Liver (tissue), 9 donors: ENCODE results near the gene RTN4RL1. TPM values are rescaled to one million over a fixed set of nuclear protein-coding genes. Genes with fewer than 3 reads are reported as not detected.

Experiments
- DNase-seq: peaks from one replicate; pipeline ENCODE4 v3.0.0-alpha.2; 2017; ENCODE audit warnings: low spot score
- H3K27ac ChIP-seq, 2 donors: one replicate each; pipeline ENCODE4 v1.7.0; 2013; ENCODE audit warnings: inconsistent platforms in 2 of 2, low read length in 2 of 2, control low read depth in 1 of 2, low read depth in 1 of 2, mild to moderate bottlenecking in 1 of 2
- H3K27me3 ChIP-seq, 4 donors: one replicate each; pipeline versions ENCODE4 v1.6.1 to v1.7.0; 2013; ENCODE audit warnings: low read length in 3 of 4, inconsistent platforms in 1 of 4, mild to moderate bottlenecking in 1 of 4, moderate library complexity in 1 of 4; ENCODE audit not compliant: control insufficient read depth in 4 of 4, insufficient read depth in 4 of 4
- H3K36me3 ChIP-seq, 4 donors: one replicate each; pipeline versions ENCODE4 v1.6.1 to v1.7.0; 2013; ENCODE audit warnings: low read length in 3 of 4, mild to moderate bottlenecking in 3 of 4, low read depth in 1 of 4, moderate library complexity in 1 of 4; ENCODE audit not compliant: control insufficient read depth in 4 of 4, insufficient read depth in 3 of 4
- H3K4me1 ChIP-seq, 4 donors: one replicate each; pipeline versions ENCODE4 v1.6.1 to v1.7.0; 2013; ENCODE audit warnings: low read length in 3 of 4, mild to moderate bottlenecking in 3 of 4, moderate library complexity in 1 of 4; ENCODE audit not compliant: control insufficient read depth in 4 of 4, insufficient read depth in 4 of 4
- H3K4me3 ChIP-seq, 3 donors: one replicate each; pipeline versions ENCODE4 v1.6.1 to v1.7.0; 2013; ENCODE audit warnings: low read length in 3 of 3, control low read depth in 1 of 3, low read depth in 1 of 3, mild to moderate bottlenecking in 1 of 3
- H3K9ac ChIP-seq, 2 donors: one replicate each; pipeline ENCODE4 v1.7.0; 2013; ENCODE audit warnings: low read length in 2 of 2, mild to moderate bottlenecking in 2 of 2, moderate library complexity in 2 of 2, control low read depth in 1 of 2, low read depth in 1 of 2
- H3K9me3 ChIP-seq, 4 donors: one replicate each; pipeline versions ENCODE4 v1.6.1 to v1.7.0; 2013; ENCODE audit warnings: low read length in 3 of 4; ENCODE audit not compliant: control insufficient read depth in 4 of 4
- EGR1 ChIP-seq, 2 donors: IDR thresholded peaks; 2 replicates each; pipeline ENCODE4 v1.6.1; 2016 to 2018; ENCODE audit warnings: antibody characterized with exemption in 2 of 2, low read depth in 2 of 2
- FOXA1 ChIP-seq: IDR thresholded peaks from 2 replicates; pipeline ENCODE4 v1.6.1; 2016; ENCODE audit warnings: antibody characterized with exemption
- FOXA2 ChIP-seq: IDR thresholded peaks from 2 replicates; pipeline ENCODE4 v1.6.1; 2016; ENCODE audit warnings: antibody characterized with exemption
- GABPA ChIP-seq, 2 donors: IDR thresholded peaks in 1 of 2; conservative IDR thresholded peaks in 1 of 2; 2 replicates each; pipeline ENCODE4 v1.6.1; 2016; ENCODE audit warnings: antibody characterized with exemption in 2 of 2, mild to moderate bottlenecking in 1 of 2, moderate library complexity in 1 of 2
- HNF4A ChIP-seq, 2 donors: conservative IDR thresholded peaks; 2 replicates each; pipeline ENCODE4 v1.6.1; 2016; ENCODE audit warnings: antibody characterized with exemption in 2 of 2, mild to moderate bottlenecking in 2 of 2
- HNF4G ChIP-seq: IDR thresholded peaks from 2 replicates; pipeline ENCODE4 v1.6.1; 2016; ENCODE audit warnings: antibody characterized with exemption
- JUND ChIP-seq, 2 donors: IDR thresholded peaks; 2 replicates each; pipeline ENCODE4 v1.6.1; 2016; ENCODE audit warnings: antibody characterized with exemption in 2 of 2
- NR2F2 ChIP-seq: IDR thresholded peaks from 2 replicates; pipeline ENCODE4 v1.6.1; 2016; ENCODE audit warnings: antibody characterized with exemption
- RAD21 ChIP-seq, 2 donors: IDR thresholded peaks; 2 replicates each; pipeline ENCODE4 v1.6.1; 2016; ENCODE audit warnings: antibody characterized with exemption in 2 of 2, mild to moderate bottlenecking in 2 of 2
- RXRA ChIP-seq, 2 donors: IDR thresholded peaks; 2 replicates each; pipeline ENCODE4 v1.6.1; 2017 to 2018; ENCODE audit warnings: antibody characterized with exemption in 2 of 2, mild to moderate bottlenecking in 1 of 2
- SP1 ChIP-seq: IDR thresholded peaks from 2 replicates; pipeline ENCODE4 v1.6.1; 2018; ENCODE audit warnings: antibody characterized with exemption, mild to moderate bottlenecking
- YY1 ChIP-seq: IDR thresholded peaks from 2 replicates; pipeline ENCODE4 v1.6.1; 2016; ENCODE audit warnings: antibody characterized with exemption, mild to moderate bottlenecking
- WGBS: extraction: QIAGEN DNeasy Blood & Tissue Kit; methylation state at CpG from one replicate; pipeline ENCODE4 v1.1.7; 2013; 5-methylcytosine and 5-hydroxymethylcytosine counted together
- polyA plus RNA-seq, 2 donors: library from polyadenylated mRNA; stranded (reverse) in 1 of 2; unstranded in 1 of 2; fragments of 200-250 nt in 1 of 2; fragments of >200 nt in 1 of 2; fragmentation: Nextera tagmentation in 1 of 2; extraction: Ambion mirVana in 1 of 2; gene quantifications; one replicate each; pipeline versions ENCODE4 v1.2.1 to v1.2.3, GENCODE V29; 2013 to 2015
- total RNA-seq, 2 donors: library from RNA; depleted of rRNA; stranded (reverse); fragments of >200 nt; gene quantifications; one replicate each; pipeline ENCODE4 v1.2.3, GENCODE V29; 2014
- TF ChIP-seq, protein P1 (sequence below): IDR thresholded peaks from 2 replicates; pipeline ENCODE4 v1.6.1; 2016; ENCODE audit warnings: antibody characterized with exemption
- TF ChIP-seq, protein P2 (sequence below): fragments of 150-350 bp; IDR thresholded peaks from 2 replicates; pipeline ENCODE4 v1.5.1; 2017; ENCODE audit warnings: improper control_type of control experiment, low read depth, low read length; ENCODE audit not compliant: missing input control
- TF ChIP-seq, protein P3 (sequence below): IDR thresholded peaks from 2 replicates; pipeline ENCODE4 v1.6.1; 2016; ENCODE audit warnings: antibody characterized with exemption, mild to moderate bottlenecking
- donor health status: healthy.
- donor health status: healthy.
- donor health status: healthy.
- donor health status: healthy.
- donor health status: healthy.

Gene RTN4RL1
- total and polyA plus RNA-seq, 4 donors: 0.04 to 5.4 (median 1.2) TPM

DNA sequence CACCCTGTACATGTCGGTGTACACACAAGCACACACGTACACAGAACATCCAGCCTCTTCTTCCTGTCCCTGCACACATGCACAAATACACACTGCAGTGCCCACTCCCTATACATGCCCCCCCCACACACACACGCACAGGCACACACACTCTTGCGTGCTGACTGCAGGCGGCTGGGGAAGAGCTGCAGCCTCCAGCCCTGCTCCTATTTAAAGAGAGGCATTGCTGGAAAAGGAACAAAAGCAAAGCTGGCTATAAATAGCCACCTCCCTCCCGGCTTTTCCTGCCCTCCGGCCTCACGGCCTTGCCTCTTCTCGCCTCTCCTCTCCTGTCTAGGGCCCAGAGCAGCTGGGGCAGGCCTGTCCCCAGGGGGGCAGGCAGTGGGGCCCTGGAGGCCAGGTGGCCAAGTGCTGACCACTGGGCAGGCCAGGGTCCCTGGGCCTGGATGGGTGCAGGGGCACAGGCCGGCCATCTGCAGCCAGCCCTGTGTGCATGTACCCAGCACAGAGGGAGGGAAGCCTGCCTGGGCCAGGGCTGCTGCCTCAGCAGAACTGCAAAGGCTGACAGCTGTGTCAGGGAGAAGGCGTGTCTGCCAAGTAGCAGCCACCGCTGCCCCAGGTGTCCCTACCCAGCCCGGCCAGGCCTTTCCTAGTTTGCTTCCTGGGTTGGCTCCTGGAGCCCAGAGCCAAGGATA is 25.4 kb downstream of the RTN4RL1 start:
- Histone ChIP-seq H3K27me3 (no peaks in the 10 kb centered on the region), H3K4me1 (peaks cover 34 to 86% (median 68%) of the 10 kb centered on the region in 4 donors)
- 13% methylated on average over 13 of the region's 13 CpGs for WGBS

DNA sequence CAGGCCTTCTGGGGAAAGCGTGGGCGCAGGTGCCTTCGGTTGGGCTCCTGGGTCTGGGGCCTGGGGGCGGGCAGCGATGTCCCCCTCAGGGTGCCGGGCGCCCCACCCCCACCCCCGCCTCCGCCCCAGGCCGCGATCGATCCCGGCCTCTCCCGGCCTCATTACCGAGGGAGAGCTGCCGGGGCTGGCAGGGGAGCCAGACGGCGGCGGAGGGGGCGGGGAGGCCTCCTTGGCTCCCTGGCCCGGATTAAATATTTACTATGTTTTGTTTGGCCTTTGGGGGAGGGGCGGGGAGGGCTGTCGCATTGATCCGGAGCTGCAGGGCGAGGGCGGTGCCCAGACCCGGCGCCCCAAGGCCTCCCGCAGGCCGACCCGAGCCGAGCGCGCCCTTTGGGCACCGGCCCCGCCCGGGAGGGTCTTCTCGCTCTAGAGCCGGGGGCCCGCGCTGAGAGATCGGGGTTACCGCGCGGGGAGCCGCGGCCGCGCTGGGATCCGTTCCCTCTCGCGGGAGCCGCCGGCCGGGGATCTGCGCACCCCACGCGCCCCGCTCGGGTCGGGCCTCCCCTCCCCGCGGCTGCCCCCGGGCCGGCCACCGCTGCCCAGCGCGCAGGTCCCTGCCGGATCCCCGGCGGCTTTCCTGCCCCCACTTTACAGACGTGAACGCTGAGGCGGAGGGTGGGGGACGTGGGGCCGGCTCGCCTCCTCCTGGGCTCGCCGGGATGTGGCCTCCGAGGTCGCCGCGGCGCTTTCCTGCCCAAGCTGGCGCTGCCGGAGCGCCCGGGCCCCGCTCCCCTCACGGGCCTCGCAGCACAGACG is 27.0 kb downstream of the RTN4RL1 start:
- DNase-seq: peak; percentile 78
- Histone ChIP-seq H3K9me3 (no peaks in the 10 kb centered on the region), H3K9ac (no peak overlapping the region), H3K4me3 (peak overlapping the region in 2 of 3 donors; percentile 57 to 82), H3K36me3 (no peaks in the 10 kb centered on the region), H3K27me3 (no peaks in the 10 kb centered on the region), H3K27ac (peak overlapping the region; percentile 80 to 83), H3K4me1 (peaks cover 29 to 79% (median 59%) of the 10 kb centered on the region in 4 donors)
- WGBS: 3% methylated on average over 92 of the region's 92 CpGs
- peak; percentile 61 for TF ChIP-seq SP1
- TF ChIP-seq, protein P1, sequence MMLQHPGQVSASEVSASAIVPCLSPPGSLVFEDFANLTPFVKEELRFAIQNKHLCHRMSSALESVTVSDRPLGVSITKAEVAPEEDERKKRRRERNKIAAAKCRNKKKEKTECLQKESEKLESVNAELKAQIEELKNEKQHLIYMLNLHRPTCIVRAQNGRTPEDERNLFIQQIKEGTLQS: no peak
- peak in 1 of 2 donors; percentile 20 for TF ChIP-seq RAD21 (IDR thresholded peaks at IDR 0.05)
- TF ChIP-seq FOXA1: no peak
- TF ChIP-seq, protein P2, sequence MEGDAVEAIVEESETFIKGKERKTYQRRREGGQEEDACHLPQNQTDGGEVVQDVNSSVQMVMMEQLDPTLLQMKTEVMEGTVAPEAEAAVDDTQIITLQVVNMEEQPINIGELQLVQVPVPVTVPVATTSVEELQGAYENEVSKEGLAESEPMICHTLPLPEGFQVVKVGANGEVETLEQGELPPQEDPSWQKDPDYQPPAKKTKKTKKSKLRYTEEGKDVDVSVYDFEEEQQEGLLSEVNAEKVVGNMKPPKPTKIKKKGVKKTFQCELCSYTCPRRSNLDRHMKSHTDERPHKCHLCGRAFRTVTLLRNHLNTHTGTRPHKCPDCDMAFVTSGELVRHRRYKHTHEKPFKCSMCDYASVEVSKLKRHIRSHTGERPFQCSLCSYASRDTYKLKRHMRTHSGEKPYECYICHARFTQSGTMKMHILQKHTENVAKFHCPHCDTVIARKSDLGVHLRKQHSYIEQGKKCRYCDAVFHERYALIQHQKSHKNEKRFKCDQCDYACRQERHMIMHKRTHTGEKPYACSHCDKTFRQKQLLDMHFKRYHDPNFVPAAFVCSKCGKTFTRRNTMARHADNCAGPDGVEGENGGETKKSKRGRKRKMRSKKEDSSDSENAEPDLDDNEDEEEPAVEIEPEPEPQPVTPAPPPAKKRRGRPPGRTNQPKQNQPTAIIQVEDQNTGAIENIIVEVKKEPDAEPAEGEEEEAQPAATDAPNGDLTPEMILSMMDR: no peak
- TF ChIP-seq HNF4A (conservative IDR thresholded peaks at IDR 0.05): peak in 1 of 2 donors; percentile 52
- TF ChIP-seq, protein P3, sequence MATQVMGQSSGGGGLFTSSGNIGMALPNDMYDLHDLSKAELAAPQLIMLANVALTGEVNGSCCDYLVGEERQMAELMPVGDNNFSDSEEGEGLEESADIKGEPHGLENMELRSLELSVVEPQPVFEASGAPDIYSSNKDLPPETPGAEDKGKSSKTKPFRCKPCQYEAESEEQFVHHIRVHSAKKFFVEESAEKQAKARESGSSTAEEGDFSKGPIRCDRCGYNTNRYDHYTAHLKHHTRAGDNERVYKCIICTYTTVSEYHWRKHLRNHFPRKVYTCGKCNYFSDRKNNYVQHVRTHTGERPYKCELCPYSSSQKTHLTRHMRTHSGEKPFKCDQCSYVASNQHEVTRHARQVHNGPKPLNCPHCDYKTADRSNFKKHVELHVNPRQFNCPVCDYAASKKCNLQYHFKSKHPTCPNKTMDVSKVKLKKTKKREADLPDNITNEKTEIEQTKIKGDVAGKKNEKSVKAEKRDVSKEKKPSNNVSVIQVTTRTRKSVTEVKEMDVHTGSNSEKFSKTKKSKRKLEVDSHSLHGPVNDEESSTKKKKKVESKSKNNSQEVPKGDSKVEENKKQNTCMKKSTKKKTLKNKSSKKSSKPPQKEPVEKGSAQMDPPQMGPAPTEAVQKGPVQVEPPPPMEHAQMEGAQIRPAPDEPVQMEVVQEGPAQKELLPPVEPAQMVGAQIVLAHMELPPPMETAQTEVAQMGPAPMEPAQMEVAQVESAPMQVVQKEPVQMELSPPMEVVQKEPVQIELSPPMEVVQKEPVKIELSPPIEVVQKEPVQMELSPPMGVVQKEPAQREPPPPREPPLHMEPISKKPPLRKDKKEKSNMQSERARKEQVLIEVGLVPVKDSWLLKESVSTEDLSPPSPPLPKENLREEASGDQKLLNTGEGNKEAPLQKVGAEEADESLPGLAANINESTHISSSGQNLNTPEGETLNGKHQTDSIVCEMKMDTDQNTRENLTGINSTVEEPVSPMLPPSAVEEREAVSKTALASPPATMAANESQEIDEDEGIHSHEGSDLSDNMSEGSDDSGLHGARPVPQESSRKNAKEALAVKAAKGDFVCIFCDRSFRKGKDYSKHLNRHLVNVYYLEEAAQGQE: no peak
- TF ChIP-seq GABPA (IDR thresholded peaks at IDR 0.05 in 1 of 2, conservative IDR thresholded peaks at IDR 0.05 in 1 of 2): no peak
- peak in 1 of 2 donors; percentile 66 for TF ChIP-seq RXRA (IDR thresholded peaks at IDR 0.05)

More for the DNA sequence above, 25.4 kb downstream of the RTN4RL1 start:
- Histone ChIP-seq H3K4me3 (no peak overlapping the region), H3K9ac (no peak overlapping the region), H3K9me3 (no peaks in the 10 kb centered on the region), H3K27ac (peak overlapping the region; percentile 28 to 56), H3K36me3 (no peaks in the 10 kb centered on the region)
- peak; percentile 10 to 23 for TF ChIP-seq RXRA (IDR thresholded peaks at IDR 0.05)
- no peak for TF ChIP-seq EGR1 (IDR thresholded peaks at IDR 0.05; ENCODE audit: low read depth in 2 of 2)
- TF ChIP-seq HNF4A (conservative IDR thresholded peaks at IDR 0.05): peak in 1 of 2 donors; percentile 16
- peak; percentile 2 for TF ChIP-seq NR2F2
- no peak for TF ChIP-seq FOXA2
- TF ChIP-seq JUND (IDR thresholded peaks at IDR 0.05): no peak
- TF ChIP-seq HNF4G: no peak
- TF ChIP-seq YY1: peak; percentile 15
- TF ChIP-seq SP1: peak; percentile 35
- TF ChIP-seq RAD21 (IDR thresholded peaks at IDR 0.05): peak in 1 of 2 donors; percentile 14
- TF ChIP-seq, protein P2: no peak
- TF ChIP-seq GABPA (IDR thresholded peaks at IDR 0.05 in 1 of 2, conservative IDR thresholded peaks at IDR 0.05 in 1 of 2): no peak
- TF ChIP-seq, protein P3: no peak
- DNase-seq: no peak
